ENCODE results near the gene BOLA2B.
A peak's percentile ranks its signal among the peaks of the same experiment; 100 is the strongest.
"Not testable (repeated sequence)": the region's sequence is repeated elsewhere in the genome, so short reads cannot be mapped to it uniquely, and the experiment has no call there.

The BOLA2B gene

GRCh38 chr16:30184096-30184890 lies 9.2 kb downstream of the BOLA2B start:
- DNase-seq: peak; percentile 29

DNA sequence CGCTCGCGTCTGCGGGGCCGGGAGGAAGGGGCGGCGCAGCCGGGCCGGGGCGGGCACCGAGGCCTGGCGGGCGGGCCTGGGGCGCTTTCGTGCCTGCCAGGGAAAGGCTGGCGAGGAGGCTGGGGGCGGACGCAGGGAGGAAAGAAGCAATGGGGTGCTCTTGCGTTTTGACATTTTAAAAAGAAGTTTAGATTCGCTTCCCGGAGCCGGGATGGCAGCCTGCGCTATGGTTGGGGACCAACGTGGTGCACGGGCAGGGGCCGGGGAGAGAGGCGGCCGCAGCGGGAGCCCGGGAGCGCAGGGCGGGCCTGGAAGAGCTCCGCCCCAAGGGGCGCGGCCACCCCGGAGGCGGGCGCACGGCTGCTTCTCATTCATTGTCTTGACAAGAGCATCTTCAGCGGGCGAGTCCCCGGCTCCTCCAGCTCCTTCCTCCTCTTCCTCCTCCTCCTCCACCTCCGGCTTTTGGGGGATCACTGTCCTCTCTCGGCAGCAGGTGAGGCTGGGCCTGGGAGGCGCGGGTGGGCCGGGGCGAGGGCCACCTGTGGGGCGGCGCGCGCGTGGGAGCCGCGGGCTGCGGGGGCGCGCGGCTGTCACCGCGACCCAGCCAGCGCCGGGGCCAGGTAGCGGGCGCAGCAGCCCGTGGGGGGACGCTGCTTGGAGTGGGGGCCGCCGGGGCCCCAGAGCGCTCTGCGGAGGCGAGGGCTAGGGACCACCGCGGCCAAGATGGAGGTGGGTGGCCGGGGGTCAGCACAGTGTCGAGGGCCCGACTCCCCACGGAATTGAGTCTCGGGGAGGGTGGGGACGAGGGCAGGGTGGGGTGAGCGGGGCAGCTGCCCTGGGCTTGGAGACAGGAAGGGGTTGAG lies 10.0 kb downstream of the BOLA2B start, which contains the start of gene CORO1A:
Gene CORO1A (plus strand): TSS at position 370 of the 863 bp plus-strand sequence. CDS start 1,608 bp downstream, outside the sequence.
- no peak for DNase-seq

- DNase-seq: no peak
Observed at GRCh38 chr16:30180741-30181140, 12.7 kb downstream of the BOLA2B start.

GRCh38 chr16:30179931-30180330 lies 13.5 kb downstream of the BOLA2B start:
- no peak for DNase-seq

GRCh38 chr16:30179195-30179594 lies 14.3 kb downstream of the BOLA2B start:
- DNase-seq: no peak

- DNase-seq: not testable (repeated sequence)
Observed at GRCh38 chr16:30176876-30177275, 16.6 kb downstream of the BOLA2B start.

DNA sequence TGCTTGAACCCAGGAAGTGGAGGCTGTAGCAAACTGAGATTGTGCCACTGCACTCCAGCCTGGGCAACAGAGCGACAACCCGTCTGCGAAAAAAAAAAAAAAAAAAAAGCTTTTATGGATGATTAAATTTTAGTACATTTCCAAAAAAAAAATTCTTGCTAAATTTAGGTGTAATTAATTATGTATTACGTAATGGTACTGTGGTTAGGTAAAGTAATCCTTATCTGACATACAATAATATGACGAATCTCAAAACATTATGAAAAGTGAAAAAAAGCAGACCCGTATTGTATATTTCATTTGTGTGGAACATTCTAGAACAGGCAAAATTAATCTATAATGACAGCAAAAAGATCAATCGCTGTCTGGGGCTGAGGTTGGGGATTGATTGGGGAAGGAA lies 20.4 kb downstream of the BOLA2B start:
- no peak for DNase-seq

DNA sequence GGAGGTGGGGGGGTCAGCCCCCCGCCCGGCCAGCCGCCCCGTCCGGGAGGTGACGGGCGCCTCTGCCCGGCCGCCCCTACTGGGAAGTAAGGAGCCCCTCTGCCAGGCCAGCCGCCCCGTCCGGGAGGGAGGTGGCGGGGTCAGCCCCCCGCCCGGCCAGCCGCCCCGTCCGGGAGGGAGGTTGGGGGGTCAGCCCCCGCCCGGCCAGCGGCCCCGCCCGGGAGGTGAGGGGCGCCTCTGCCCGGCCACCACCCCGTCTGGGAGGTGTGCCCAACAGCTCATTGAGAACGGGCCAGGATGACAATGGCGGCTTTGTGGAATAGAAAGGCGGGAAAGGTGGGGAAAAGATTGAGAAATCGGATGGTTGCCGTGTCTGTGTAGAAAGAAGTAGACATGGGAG lies 23.3 kb downstream of the BOLA2B start:
- not testable (repeated sequence) for DNase-seq

DNA sequence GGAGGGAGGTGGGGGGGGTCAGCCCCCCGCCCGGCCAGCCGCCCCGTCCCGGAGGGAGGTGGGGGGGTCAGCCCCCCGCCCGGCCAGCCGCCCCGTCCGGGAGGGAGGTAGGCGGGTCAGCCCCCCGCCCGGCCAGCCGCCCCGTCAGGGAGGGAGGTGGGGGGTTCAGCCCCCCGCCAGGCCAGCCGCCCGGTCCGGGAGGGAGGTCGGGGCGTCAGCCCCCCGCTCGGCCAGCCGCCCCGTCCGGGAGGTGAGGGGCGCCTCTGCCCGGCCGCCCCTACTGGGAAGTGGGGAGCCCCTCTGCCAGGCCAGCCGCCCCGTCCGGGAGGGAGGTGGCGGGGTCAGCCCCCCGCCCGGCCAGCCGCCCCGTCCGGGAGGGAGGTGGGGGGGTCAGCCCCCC lies 24.1 kb downstream of the BOLA2B start:
- DNase-seq: not testable (repeated sequence)

DNA sequence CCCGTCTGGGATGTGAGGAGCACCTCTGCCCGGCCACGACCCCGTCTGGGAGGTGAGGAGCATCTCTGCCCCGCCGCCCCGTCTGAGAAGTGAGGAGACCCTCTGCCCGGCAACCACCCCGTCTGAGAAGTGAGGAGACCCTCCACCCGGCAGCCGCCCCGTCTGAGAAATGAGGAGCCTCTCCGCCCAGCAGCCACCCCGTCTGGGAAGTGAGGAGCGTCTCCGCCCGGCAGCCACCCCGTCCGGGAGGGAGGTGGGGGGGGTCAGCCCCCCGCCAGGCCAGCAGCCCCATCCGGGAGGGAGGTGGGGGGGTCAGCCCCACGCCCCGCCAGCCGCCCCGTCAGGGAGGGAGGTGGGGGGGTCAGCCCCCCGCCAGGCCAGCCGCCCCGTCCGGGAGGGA lies 24.7 kb downstream of the BOLA2B start:
- not testable (repeated sequence) for DNase-seq

DNA sequence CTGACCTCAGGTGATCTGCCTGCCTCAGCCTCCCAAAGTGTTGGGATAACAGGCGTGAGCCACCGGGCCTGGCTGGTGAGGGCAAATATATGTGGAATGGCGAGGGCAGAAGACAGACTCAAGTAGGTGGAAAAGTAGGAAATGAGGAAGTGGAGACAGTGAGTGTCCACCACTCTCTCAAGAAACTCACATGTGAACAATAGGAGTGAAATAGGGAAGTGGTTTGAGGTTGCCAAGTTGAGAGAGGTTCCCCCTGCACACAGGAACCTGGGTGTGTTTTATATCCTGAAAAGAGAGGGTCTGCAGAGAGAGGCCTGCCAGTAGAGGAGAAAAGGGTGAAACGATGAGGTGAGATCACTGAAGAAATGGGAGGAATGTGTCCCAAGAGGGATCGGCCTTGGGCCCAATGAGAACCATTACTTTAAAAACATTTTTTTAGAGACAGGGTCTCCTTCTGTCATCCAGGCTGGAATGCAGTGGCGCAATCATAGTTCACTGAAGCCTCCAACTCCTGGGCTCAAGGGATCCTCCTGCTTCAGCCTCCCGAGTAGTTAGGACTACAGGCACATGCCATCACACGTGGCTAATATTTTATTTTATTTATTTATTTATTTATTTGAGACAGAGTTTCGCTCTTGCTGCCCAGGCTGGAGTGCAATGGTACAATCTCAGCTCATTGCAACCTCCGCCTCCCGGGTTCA lies 27.1 kb downstream of the BOLA2B start:
- no peak for DNase-seq

- DNase-seq: no peak
Observed at GRCh38 chr16:30163538-30163937, 29.9 kb downstream of the BOLA2B start.

GRCh38 chr16:30157214-30157613 lies 36.3 kb downstream of the BOLA2B start:
- DNase-seq: no peak

GRCh38 chr16:30155188-30155587 lies 38.3 kb downstream of the BOLA2B start:
- no peak for DNase-seq

GRCh38 chr16:30152517-30152916 lies 40.9 kb downstream of the BOLA2B start:
- DNase-seq: no peak

GRCh38 chr16:30151091-30151490 lies 42.4 kb downstream of the BOLA2B start:
- no peak for DNase-seq

GRCh38 chr16:30149250-30149930 lies 44.1 kb downstream of the BOLA2B start:
- no peak for DNase-seq

DNA sequence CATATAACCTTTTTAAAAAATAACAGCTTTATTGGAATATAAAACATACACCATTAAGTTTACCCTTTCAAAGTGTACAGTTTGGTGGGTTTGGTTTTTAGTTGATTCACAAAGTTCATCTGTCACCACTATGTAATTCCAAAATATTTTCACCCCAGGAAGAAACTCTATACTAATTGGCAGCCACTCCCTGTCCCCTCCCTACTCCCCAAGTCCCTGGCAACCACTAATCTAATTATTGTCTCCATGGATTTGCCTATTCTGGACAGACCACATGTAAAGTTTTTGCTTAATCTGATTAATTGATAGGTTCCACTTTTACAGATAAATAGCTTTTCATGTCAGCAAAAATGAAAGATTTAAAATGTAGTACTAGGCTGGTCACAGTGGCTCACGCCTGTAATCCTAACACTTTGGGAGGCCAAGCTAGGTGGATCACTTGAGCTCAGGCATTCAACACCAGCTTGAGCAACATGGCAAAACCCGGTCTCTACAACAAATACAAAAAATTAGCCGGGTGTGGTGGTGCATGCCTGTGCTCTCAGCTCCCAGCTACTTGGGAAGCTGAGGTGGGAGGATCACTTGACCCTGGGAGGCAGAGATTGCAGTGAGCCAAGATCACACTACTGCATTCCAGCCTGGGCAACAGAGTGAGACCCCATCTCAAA lies 45.5 kb downstream of the BOLA2B start:
- no peak for DNase-seq

DNA sequence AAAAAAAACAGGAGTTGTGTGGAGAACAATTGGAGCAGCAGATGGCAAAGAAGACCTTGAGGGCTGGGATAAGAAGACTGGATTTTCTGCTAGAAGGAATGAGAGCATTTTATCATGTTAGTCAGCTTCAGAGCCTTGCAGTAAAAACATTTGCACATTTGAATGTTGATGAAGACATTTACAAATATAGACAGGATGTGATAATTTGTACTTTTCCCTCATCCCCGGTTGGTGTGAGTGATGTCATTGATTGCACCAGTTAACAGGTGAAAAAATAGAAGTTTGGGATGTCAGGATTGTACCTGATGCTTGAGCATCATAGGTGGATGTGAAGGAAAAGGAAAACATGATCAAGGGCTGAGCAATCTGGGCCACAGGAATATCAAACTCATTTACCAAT lies 47.8 kb downstream of the BOLA2B start:
- DNase-seq: no peak

- DNase-seq: no peak
Observed at GRCh38 chr16:30144917-30145316, 48.5 kb downstream of the BOLA2B start.

GRCh38 chr16:30144017-30144416 lies 49.4 kb downstream of the BOLA2B start:
- DNase-seq: no peak

DNA sequence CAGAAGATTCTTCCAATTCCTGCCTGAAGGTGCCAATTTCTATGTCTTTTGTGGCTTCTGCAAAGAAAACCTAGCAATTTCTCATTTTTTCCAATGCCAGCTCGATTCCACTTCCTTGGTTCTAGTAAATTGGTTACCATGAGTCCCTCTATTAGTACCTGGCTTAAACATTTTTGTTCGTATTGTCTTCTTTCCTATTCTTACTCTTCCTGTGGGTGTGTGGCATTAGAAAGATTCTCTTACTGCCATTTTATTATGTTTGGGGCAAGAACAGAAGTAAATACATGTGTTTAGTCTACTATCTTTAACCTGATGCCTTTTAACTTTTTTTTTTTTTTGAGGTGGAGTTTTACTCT lies 50.1 kb downstream of the BOLA2B start:
- no peak for DNase-seq
